Stimulated activated naive B cell treated with anti-CD40 and anti-IgM and Interleukin-4, amounts not matched to agents 10 μg/mL and 1 μg/mL and 100 μg/mL, for 72 hours (primary cell): Measurements from ENCODE around the gene LPGAT1.

Experiments
- ATAC-seq, 2 donors: fragments of 150-1000 bp; cut with Tn5 transposase; replicated peaks; 2 replicates each; pipeline ENCODE4 v1.10.0; 2021; ENCODE audit warnings: moderate library complexity in 1 of 2
- DNase-seq: peaks from one replicate; pipeline ENCODE4 v3.0.0; 2021
- H3K27ac Mint-ChIP-seq: one replicate; pipeline ENCODE4 v1.8.0; 2022; ENCODE audit warnings: mild to moderate bottlenecking, mixed read lengths
- H3K27me3 Mint-ChIP-seq, 2 donors: one replicate each; pipeline ENCODE4 v1.8.0; 2022; ENCODE audit warnings: mixed read lengths in 2 of 2
- H3K36me3 Mint-ChIP-seq, 2 donors: one replicate each; pipeline ENCODE4 v1.8.0; 2022; ENCODE audit warnings: mixed read lengths in 2 of 2, mild to moderate bottlenecking in 1 of 2
- H3K4me1 Mint-ChIP-seq, 2 donors: one replicate each; pipeline ENCODE4 v1.8.0; 2022; ENCODE audit warnings: mixed read lengths in 2 of 2, mild to moderate bottlenecking in 1 of 2
- H3K4me3 Mint-ChIP-seq, 2 donors: one replicate each; pipeline ENCODE4 v1.8.0; 2022; ENCODE audit warnings: mild to moderate bottlenecking in 2 of 2, mixed read lengths in 2 of 2, moderate library complexity in 1 of 2
- H3K9me3 Mint-ChIP-seq, 2 donors: one replicate each; pipeline ENCODE4 v1.8.0; 2022; ENCODE audit warnings: mixed read lengths in 2 of 2, mild to moderate bottlenecking in 1 of 2

LPGAT1 gene

DNA sequence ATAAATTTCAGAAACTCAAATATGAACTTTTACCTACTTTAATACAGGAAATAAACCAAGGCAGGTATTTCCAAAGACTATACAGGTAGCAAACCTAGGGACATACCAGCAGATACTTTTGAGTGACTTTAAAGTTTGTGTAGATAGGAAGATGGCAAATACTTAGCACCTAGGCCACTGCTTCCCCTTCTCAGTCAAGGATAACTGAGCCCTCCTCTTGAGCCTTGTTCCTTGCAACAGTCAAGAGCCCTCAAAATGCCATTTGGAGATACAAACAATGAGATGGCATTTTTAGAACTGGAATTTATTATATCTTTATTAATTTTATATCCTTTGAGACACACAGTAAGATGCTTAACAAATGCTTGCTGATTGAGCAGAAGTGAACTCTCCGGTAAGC, 65.9 kb downstream of the LPGAT1 start:
- Mint-ChIP-seq H3K9me3 (no peaks in the 10 kb centered on the region), H3K4me3 (no peak overlapping the region), H3K27me3 (no peaks in the 10 kb centered on the region), H3K27ac (no peak overlapping the region), H3K36me3 (peaks cover 12 to 30% of the 10 kb centered on the region in 2 donors), H3K4me1 (peaks cover 4 to 7% of the 10 kb centered on the region in 2 donors)
- DNase-seq (no peak), ATAC-seq (no peak)

DNA sequence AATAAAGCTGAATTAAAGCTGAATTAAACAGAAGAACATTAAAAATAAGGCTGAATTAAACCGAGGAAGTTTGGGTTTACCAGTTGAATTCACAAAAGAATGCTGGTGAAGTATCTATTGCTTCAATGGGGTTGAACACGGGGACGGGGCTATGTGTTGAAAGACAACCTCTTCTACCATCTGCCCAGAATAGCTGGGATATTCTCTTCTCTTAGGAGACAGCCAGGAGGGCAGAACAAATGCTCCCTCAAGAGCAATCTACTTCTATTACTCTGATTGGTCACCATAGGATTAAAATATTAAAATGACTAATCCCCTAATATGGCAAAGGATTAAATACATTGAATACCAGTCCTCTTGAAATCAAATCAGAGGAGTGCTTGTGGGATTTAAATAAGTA, 68.4 kb downstream of the LPGAT1 start:
- DNase-seq (no peak), ATAC-seq (no peak)
- Mint-ChIP-seq H3K27me3 (no peaks in the 10 kb centered on the region), H3K36me3 (peaks cover 19 to 41% of the 10 kb centered on the region in 2 donors), H3K4me1 (peaks cover 4 to 7% of the 10 kb centered on the region in 2 donors), H3K27ac (no peak overlapping the region), H3K4me3 (no peak overlapping the region), H3K9me3 (no peaks in the 10 kb centered on the region)

DNA sequence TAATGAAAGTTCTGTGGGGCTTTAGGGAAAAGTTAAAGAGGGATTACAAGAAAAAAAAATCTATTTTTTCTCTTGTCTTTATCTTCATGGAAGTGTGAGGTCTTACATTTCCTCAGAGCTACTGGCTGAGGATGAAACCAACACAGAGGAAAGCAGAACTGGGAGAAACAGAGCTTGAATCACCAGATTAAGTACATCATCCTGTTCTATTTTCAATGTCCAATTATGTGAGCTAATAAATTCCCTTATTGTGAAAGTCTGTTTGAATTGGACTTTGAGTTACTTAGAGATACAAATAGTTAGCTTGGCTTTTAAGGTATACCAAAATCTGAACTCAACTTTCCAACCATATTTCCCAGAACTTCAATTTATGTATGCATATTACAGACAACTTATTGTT, 69.2 kb downstream of the LPGAT1 start:
- Mint-ChIP-seq H3K27ac (no peak overlapping the region), H3K4me3 (no peak overlapping the region), H3K36me3 (peaks cover 20 to 39% of the 10 kb centered on the region in 2 donors), H3K4me1 (peaks cover 4 to 7% of the 10 kb centered on the region in 2 donors), H3K9me3 (no peaks in the 10 kb centered on the region), H3K27me3 (no peaks in the 10 kb centered on the region)
- ATAC-seq, result no peak
- DNase-seq, result no peak

DNA sequence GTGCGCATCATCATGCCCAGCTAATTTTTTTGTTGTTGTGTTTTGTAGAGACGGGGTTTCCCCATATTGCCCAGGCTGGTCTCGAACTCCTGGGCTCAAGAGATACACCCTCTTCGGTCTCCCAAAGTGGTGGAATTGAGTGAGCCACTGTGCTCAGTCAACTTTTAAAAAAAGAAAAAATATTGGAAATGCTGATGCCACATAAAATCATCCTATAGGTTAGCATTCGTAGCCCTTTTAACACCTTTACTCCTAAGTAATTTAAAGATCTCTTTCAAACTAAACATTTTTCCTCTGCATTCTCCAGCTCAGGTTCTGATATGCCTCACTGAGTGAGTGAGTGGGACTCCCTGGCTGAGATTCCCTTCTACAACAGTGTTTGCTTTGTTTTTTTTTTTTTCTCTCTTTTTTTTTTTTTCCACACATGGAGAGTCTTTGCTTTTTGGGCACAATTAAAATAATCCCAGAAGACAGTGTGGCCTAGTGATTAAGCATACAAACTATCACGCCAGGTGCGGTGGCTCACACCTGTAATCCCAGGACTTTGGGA, 74.0 kb downstream of the LPGAT1 start:
- no peaks in the 10 kb centered on the region for H3K9me3 Mint-ChIP-seq
- H3K4me3 Mint-ChIP-seq, result no peak overlapping the region
- H3K27me3 Mint-ChIP-seq, result no peaks in the 10 kb centered on the region
- H3K27ac Mint-ChIP-seq, result peak overlapping the region; percentile 85
- H3K36me3 Mint-ChIP-seq, result peaks cover 19 to 29% of the 10 kb centered on the region in 2 donors
- peaks cover 3% of the 10 kb centered on the region in 2 donors for H3K4me1 Mint-ChIP-seq
- DNase-seq, result no peak
- no peak for ATAC-seq

DNA sequence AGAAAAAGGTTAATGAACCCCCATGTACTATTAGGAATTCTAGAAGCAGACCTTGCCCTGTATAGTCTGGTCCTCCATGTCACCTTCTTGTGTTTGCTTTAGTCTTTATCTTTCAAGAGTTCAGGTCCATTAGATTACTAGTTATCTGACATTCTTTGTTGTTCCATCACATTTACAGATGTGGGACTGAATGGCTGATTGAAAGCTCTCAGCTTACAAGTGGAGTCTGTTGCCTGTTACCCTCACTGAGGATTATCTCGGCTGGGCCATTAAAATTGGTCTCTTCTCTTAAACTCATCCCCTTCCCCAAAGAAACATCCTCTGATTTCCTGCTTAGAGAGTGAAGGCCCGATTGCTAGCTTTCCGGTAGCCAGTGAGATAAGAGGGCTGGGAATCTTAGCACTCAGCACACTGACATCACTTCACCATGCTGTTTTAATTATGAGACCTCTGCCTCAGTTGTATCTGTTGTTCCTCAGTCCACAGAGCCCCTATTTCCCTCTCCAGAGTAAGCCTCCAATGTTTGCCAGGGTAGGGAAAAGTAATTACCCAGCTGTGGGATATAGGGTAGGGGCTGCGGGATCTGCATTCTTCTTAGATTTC, 76.8 kb downstream of the LPGAT1 start:
- no peaks in the 10 kb centered on the region for H3K9me3 Mint-ChIP-seq
- H3K36me3 Mint-ChIP-seq, result peaks cover 15 to 28% of the 10 kb centered on the region in 2 donors
- no peak for DNase-seq
- no peak overlapping the region for H3K27ac Mint-ChIP-seq
- no peaks in the 10 kb centered on the region for H3K4me1 Mint-ChIP-seq
- H3K4me3 Mint-ChIP-seq, result no peak overlapping the region
- no peak for ATAC-seq
- no peaks in the 10 kb centered on the region for H3K27me3 Mint-ChIP-seq

DNA sequence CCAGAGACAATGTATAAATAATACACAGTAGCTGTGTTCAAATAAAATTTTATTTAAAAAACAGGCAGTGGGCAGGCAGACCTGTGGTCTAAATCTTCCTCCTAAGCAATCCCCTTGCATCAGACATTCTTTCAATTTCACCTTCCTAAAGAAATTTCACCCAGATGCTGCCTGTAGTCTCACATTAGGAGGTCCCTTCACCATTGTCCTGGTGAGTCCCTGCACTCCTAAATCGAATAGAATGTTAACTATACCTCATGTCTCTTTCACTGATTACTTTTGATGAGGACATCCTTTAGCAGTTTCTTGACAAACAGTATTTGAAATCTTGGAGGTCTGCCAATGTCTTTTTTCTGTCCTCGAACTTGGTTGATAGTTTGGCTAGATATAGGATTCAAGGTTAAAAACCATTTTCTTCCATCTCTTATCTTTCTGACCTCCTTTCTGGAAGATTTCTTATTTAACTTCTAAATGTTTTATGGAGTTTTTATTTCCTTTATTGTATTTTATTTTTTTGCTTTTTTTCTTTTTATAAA, 77.5 kb downstream of the LPGAT1 start:
- Mint-ChIP-seq H3K9me3 (no peaks in the 10 kb centered on the region), H3K27ac (peak overlapping the region; percentile 57), H3K27me3 (no peaks in the 10 kb centered on the region), H3K4me3 (no peak overlapping the region), H3K36me3 (peaks cover 10 to 24% of the 10 kb centered on the region in 2 donors), H3K4me1 (no peaks in the 10 kb centered on the region)
- ATAC-seq, result no peak
- no peak for DNase-seq

DNA sequence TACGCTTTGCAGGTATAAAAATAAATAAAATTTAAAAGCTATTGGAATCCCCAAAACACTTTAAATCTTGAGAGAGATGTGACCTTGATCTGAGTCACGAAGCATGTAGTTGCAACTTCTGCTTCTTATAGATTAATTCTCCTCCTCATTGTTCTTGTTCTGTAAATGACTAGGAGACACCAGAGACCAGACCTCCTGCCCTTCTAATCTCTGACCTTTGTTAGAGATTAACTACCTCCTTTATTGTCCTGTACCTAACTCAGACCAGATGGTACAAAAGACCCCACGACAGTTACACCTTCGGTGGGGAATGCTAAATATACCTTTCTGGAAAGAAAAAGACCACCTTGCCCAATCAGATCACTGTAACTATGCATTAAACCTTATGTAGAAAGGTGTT, 78.2 kb downstream of the LPGAT1 start:
- Mint-ChIP-seq H3K9me3 (no peaks in the 10 kb centered on the region), H3K27ac (no peak overlapping the region)
- DNase-seq, result no peak

DNA sequence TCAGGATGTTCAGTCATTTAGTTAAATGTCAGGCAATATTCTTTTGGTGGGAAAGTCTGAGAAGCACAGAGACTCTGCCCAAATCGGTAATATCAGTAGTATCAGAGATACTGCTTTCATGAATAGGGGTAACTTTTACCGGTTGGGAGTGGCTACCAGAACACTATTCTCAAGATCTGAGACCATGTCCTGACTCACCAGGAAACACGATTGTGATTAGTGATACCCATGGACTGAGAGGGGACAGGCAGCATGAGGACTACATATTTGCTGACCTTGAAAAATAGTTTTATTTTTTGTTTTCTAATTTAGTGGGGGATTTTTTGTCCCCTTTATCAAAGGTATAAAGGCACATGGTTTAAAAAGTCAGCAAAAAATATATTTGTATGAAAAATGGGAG, 79.1 kb downstream of the LPGAT1 start:
- ATAC-seq (peak; percentile 27 to 33), DNase-seq (no peak)
- no peak overlapping the region for H3K4me3 Mint-ChIP-seq
- H3K4me1 Mint-ChIP-seq, result no peaks in the 10 kb centered on the region
- H3K27me3 Mint-ChIP-seq, result no peaks in the 10 kb centered on the region
- H3K27ac Mint-ChIP-seq, result no peak overlapping the region
- H3K36me3 Mint-ChIP-seq, result peaks cover 5 to 16% of the 10 kb centered on the region in 2 donors
- no peaks in the 10 kb centered on the region for H3K9me3 Mint-ChIP-seq

More for the DNA sequence above, 78.2 kb downstream of the LPGAT1 start:
- peak; percentile 39 to 44 for ATAC-seq
- no peaks in the 10 kb centered on the region for H3K27me3 Mint-ChIP-seq
- H3K4me3 Mint-ChIP-seq, result no peak overlapping the region
- H3K36me3 Mint-ChIP-seq, result peaks cover 7 to 18% of the 10 kb centered on the region in 2 donors
- no peaks in the 10 kb centered on the region for H3K4me1 Mint-ChIP-seq

DNA sequence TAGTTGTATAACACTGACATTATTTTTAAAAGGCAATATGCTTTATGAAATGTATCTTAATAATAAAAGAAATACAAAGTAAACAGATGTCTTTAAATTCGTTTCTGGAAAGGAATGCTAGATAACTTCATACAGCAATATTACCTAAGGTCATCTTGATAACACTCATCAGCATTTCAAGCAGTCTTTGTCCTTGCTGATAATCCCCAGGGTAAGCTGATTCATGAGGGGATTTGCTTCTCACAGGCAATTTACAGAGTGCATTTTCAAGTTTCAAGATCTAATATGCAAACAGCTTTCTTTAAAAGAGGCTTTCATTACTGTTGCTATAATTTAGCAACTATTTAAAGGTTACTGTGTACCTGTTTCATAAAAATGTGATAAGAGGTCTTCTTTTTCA, 80.0 kb downstream of the LPGAT1 start:
- Mint-ChIP-seq H3K27me3 (no peaks in the 10 kb centered on the region), H3K4me1 (no peaks in the 10 kb centered on the region), H3K4me3 (no peak overlapping the region), H3K36me3 (peaks cover 6 to 18% of the 10 kb centered on the region in 2 donors), H3K27ac (no peak overlapping the region), H3K9me3 (no peaks in the 10 kb centered on the region)
- no peak for ATAC-seq
- DNase-seq, result no peak

DNA sequence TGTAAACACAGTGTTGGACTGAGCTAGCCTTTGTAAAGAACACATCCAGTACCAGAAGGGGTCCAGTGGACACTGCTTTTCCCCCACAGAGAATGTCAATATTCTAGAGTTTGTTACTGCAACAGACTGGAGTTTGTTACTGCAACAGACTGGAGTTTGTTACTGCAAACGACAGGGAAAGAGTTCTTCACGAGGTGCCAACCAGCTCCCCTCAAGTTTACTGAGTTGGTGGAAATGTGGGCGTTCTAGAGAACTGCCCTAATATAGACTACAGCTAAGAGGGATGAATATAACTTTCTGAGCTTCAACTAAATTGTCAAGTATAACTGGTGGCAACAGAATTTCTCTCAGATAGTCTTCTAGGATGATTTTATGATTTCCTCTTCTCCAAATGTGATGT, 81.3 kb downstream of the LPGAT1 start:
- no peak overlapping the region for H3K27ac Mint-ChIP-seq
- no peak for DNase-seq
- no peaks in the 10 kb centered on the region for H3K4me1 Mint-ChIP-seq
- H3K9me3 Mint-ChIP-seq, result no peaks in the 10 kb centered on the region
- no peak for ATAC-seq
- H3K4me3 Mint-ChIP-seq, result no peak overlapping the region
- H3K27me3 Mint-ChIP-seq, result no peaks in the 10 kb centered on the region
- H3K36me3 Mint-ChIP-seq, result peaks cover 8 to 17% of the 10 kb centered on the region in 2 donors

DNA sequence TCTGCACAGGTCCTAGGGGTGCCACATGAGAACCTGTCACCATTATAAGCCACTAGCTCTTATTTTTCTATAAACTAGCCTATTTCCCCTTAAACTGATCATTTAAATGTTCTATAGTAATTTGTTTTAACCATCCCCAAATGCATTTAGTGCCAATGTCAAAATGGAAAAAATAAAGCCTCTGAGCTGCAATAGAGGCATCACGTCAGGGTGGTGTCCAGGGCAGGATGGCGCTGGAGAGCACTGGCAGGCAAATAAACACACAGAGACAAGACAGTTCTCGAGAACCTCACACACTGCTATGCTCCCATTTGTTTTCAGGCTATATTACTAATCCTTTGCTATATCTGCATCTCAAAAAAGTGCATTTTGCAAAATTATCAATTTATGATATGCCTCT, 81.8 kb downstream of the LPGAT1 start:
- Mint-ChIP-seq H3K27me3 (no peaks in the 10 kb centered on the region), H3K36me3 (peaks cover 8 to 12% of the 10 kb centered on the region in 2 donors), H3K9me3 (no peaks in the 10 kb centered on the region), H3K4me3 (no peak overlapping the region), H3K27ac (no peak overlapping the region), H3K4me1 (no peaks in the 10 kb centered on the region)
- ATAC-seq (no peak), DNase-seq (no peak)

DNA sequence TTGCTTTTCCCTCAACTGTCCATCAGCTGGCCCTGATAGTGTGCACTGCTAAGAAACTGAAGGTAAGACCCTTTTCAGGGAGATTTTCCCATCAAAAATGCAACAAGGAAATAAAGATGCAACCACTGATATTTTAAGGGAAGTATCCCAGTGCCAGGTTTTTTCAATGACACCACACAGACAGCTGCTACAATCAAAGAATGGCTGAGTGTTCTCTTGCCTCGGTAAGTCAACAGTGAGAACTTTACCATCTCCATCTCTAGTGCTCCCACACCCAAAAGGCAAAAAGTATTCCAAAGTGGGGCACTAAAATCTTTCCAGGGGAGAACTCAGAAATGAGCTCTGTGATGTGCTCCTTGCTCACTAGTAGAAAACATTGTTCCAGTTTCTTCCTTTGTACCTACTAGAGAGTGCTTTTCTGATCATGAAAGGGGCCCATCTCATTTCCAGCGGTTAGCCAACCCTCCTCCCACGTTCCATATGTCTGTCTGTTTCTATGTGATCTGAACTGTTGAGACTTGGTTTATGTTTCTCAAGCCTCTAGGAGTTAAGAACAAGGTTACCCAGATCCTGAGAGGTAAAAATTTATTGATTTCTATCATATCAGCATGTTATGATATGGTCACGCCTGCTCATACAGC, 87.6 kb downstream of the LPGAT1 start:
- Mint-ChIP-seq H3K27me3 (no peaks in the 10 kb centered on the region), H3K27ac (no peak overlapping the region), H3K4me1 (peaks cover 16 to 23% of the 10 kb centered on the region in 2 donors), H3K36me3 (peaks cover 4 to 5% of the 10 kb centered on the region in 2 donors), H3K4me3 (no peak overlapping the region), H3K9me3 (no peaks in the 10 kb centered on the region)
- no peak for DNase-seq
- no peak for ATAC-seq

DNA sequence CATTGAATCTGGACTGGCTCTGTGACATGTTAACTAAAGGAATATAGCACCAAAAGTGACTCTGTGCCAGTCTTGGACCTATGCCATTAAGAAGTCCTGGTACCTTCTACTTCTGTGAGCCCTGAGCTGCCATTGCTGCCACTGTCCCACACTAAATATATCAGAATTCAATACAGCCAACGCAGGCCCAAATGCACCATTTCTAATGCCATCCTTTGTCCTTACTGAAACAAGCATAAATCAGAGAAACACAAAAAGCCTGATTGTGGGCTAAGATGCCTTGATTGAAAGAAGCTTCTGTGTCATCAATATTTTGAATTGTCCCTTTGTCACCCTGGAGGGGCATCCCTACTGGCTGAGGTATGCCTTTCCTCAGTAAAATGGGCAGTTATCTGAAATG, 88.3 kb downstream of the LPGAT1 start:
- H3K27ac Mint-ChIP-seq, result no peak overlapping the region
- H3K4me1 Mint-ChIP-seq, result peaks cover 16 to 23% of the 10 kb centered on the region in 2 donors
- H3K9me3 Mint-ChIP-seq, result no peaks in the 10 kb centered on the region
- no peaks in the 10 kb centered on the region for H3K27me3 Mint-ChIP-seq
- ATAC-seq (no peak), DNase-seq (no peak)
- H3K4me3 Mint-ChIP-seq, result no peak overlapping the region
- peaks cover 4 to 5% of the 10 kb centered on the region in 2 donors for H3K36me3 Mint-ChIP-seq

DNA sequence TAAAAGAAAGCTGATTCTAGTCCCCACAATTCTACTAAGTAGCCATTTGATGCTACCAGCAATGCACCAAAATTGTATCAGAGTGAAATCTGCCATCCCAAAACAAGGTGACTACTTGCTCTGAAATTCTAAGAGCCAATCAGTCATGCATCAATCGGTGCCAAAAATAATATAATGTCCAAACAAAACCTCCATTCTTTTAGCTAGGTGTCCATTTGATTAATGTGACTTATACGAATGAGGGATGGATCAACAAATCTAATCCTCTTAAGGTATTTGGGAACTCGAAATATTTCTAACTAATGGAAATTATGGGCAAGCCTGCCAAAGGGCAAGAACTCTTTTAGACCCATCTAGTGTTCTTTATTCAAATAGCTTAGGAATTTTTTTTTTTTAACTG, 88.8 kb downstream of the LPGAT1 start:
- H3K9me3 Mint-ChIP-seq, result no peaks in the 10 kb centered on the region
- H3K27me3 Mint-ChIP-seq, result no peaks in the 10 kb centered on the region
- ATAC-seq (no peak), DNase-seq (no peak)
- peaks cover 4 to 5% of the 10 kb centered on the region in 2 donors for H3K36me3 Mint-ChIP-seq
- H3K4me3 Mint-ChIP-seq, result no peak overlapping the region
- peaks cover 16 to 23% of the 10 kb centered on the region in 2 donors for H3K4me1 Mint-ChIP-seq
- no peak overlapping the region for H3K27ac Mint-ChIP-seq

DNA sequence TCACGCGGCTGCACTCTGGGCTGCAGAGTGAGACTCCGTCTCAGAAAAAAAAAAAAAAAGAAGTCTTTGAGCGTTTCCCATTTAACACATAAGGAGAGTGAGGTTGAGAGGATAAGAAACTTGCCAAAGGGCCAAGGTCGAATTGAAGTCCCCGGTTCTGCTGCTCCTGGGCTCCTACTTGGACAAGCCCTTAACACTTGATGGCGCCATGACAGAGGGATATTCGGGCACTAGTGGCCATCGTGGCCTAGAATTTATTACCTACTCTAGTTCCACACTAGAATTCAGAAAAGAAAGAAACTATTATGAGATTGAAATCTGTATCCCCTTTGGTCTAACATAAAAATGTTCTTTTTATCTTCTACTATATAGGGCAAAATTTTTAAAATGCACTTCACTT, 89.4 kb downstream of the LPGAT1 start:
- peaks cover 16 to 23% of the 10 kb centered on the region in 2 donors for H3K4me1 Mint-ChIP-seq
- DNase-seq (no peak), ATAC-seq (no peak)
- no peaks in the 10 kb centered on the region for H3K27me3 Mint-ChIP-seq
- H3K9me3 Mint-ChIP-seq, result no peaks in the 10 kb centered on the region
- H3K36me3 Mint-ChIP-seq, result peaks cover 3 to 5% of the 10 kb centered on the region in 2 donors
- H3K27ac Mint-ChIP-seq, result peak overlapping the region; percentile 22
- no peak overlapping the region for H3K4me3 Mint-ChIP-seq
